Fibroblast of peridontal ligament (primary cell): Measurements from ENCODE around the gene DNAH7.

ENCODE experiments used
- DNase-seq: peaks from one replicate; pipeline ENCODE4 v3.0.0-alpha.2; 2010; ENCODE audit errors: extremely low read depth

Gene DNAH7

DNA sequence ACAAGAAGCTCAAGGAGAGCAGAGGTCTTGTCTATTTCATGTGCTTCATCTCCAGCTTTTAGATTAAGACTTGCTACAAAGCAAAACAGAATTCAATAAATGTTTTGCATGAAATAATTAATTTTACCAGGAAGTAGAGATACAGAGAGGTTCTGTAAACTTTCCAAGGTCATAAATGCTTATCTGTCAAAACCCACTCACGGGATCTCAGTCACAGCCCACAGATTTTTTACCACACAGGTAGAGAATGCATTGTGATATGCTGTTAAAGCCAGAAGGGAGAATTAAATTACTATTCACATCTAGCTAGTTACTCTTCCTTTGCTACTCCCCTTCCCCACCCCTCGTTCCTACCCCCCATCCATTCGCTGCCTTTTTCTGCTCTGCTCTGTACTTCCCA lies 205.5 kb downstream of the DNAH7 start:
- no peak for DNase-seq

DNA sequence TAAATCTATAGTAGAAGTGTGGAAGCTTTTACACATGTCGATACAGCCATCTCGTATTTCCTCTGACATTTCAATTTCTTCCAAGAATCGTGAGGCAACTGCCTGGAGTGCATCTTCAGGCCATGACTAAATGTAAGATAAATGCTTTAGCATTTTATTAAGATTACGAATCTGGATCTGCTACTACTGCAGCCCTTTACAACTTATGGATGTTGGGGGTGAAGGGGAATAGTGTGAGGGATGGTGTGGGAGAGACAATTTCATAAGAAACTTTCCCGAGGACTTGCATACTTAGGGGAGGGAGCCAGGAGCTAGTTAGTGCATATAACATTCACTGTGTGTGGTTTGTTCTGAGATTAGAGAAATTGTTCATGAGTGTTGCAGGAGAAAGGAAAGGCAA lies 206.8 kb downstream of the DNAH7 start:
- peak; percentile 20 for DNase-seq

DNA sequence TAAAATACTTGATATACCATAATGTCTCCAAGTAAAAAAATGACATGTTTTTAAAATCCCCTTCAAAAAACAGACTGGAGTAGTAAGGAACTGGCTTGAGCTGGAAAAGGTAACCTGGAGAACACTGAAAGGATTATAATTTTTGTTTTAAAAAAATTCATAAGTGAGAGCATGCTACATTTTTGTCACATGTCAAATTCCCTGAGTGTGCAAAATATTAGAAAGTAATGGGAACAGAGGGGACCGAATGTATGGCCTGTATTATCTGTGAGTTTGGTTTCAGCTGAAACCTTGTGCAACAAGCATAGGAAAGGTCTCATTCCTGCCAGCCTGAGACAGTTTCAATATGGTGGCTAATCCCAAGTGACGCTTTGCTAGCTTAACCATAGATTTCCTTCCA lies 209.1 kb downstream of the DNAH7 start:
- DNase-seq, result no peak

DNA sequence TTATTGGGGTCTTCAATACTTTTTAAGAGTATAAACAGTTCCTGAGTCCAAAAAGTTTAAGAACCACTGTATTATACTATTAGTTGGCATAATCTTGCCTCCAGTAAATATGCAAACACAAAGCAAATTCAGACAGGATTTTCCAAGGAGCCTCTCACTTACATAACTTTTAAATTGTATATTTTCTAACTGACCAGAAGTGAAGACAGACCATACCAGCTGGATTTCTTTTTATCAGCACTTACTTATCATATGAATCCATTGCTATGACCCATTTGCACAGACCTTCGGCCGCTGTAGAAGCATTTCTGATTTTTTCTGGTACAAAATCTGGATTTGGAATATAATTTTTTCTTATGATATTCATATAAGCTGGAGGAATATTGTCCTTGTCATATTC lies 211.5 kb downstream of the DNAH7 start:
- no peak for DNase-seq

DNA sequence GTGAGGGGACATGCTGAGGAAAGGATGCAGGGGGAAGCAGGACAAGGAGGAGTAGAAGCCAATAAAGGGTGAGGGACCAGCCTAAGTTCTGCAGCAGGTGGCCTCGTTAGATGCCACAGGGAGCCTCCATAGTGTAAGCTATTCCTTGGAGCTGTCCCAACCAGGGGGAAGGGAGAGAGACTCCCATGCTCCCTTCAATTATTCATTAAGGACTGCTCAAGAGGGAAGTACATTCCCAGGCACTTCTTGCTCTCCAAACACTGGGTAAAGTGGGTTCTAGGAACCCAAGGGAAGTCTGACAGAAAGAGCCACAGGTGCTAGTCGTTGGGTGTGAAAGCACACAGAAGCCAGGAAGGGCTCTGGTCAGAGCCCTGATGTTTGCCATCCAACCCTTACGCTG lies 217.9 kb downstream of the DNAH7 start:
- no peak for DNase-seq

GRCh38 chr2:195848119-195848899 lies 220.3 kb downstream of the DNAH7 start:
- no peak for DNase-seq

DNA sequence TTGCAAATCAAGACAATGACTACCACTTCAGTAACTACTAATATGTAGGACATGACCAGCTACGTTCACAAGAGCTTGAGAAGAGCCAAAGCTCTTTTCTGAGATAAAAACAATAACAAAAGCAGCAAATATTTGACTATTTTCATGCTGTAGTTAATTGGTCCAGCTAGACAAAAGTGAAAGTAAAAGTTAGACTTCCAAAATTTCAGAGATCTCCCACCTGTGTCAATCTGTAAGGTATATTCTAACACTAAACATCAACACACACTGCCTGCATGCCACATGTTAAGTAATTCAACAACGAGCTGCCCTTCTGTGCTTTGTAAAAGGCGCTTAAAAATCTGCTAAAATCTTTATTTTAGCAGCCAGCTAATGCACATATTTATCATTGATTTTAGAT lies 225.7 kb downstream of the DNAH7 start:
- DNase-seq, result no peak

- peak; percentile 77 for DNase-seq
Observed at GRCh38 chr2:195838002-195838401, 230.6 kb downstream of the DNAH7 start.

DNA sequence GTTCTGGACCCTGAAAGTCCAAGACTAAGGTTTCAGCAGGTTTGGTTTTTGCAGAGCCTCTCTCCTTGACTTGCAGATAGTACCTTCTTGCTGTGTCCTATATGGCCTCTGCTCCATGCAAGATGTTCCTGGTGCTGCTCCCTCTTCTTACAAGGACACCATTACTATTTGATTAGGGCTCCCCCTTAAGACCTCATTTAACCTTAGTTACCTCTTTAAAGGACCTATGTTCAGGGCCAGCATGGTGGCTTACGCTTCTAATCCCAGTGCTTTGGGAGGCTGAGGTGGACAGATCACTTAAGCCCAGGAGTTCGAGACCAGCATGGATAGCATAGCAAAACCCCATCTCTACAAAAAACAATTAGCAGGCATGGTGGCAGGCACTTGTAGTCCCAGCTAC lies 232.6 kb downstream of the DNAH7 start:
- DNase-seq, result no peak

- DNase-seq, result no peak
Observed at GRCh38 chr2:195834836-195835235, 233.8 kb downstream of the DNAH7 start.

- DNase-seq, result no peak
Observed at GRCh38 chr2:195830968-195831950, 237.4 kb downstream of the DNAH7 start.

GRCh38 chr2:195824478-195824877 lies 244.2 kb downstream of the DNAH7 start:
- no peak for DNase-seq

- no peak for DNase-seq
Observed at GRCh38 chr2:195823206-195823605, 245.4 kb downstream of the DNAH7 start.

GRCh38 chr2:195821566-195821932 lies 247.1 kb downstream of the DNAH7 start:
- DNase-seq, result no peak

- no peak for DNase-seq
Observed at GRCh38 chr2:195820867-195821565, 247.6 kb downstream of the DNAH7 start.

DNA sequence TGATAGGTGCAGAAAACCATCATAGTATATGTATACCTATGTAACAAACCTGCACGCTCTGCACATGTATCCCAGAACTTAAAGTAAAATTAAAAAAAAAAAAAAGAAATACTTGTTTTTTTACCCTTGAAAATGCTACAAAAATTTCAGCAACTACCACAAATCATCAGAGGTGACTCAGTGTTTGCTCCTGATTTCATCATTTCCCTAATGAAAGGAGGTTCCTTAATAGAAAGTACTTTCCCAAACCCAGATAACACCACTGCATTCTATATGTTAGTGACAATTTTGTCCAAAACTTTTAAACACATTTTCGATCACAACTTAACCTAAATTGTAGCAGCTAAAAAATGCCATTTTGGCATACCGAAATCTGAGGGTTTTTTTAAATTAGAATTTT lies 248.3 kb downstream of the DNAH7 start:
- DNase-seq, result peak; percentile 68

DNA sequence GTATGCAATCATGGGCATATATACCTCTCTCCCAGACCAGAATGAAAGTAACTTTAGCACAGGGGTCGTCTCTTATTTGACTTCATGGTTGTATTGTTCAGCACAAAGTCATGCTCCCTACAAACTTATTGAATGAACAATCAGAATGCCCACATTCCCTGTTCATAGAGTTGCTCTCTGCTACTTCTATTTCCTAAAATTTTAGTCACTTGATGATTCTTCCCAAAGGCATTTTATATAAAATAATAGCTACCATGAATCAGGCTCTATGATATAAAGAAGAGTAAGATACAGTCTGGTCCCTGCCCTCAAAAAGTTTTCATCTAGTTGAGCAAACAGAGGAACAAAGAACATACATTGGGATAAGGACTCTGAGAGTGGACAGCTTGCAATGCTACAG lies 249.4 kb downstream of the DNAH7 start:
- no peak for DNase-seq

DNA sequence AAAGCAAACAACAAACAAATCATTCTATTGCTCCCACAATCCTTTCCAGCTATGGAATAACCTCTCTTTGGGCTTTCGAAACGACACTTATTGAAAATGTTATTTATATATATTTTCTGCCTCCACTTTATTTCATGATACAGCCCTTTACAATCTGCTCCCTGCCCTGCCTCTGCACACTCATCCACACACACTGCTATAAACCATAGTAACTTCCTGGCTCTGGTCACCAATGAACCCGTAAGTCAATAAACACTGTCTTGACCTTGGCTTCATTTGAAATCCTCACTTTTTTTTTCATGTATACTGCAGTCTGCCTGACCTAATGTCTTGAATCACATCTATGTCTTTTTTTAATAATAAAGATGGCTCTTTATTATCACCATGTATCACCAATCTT lies 250.1 kb downstream of the DNAH7 start:
- peak; percentile 47 for DNase-seq

- no peak for DNase-seq
Observed at GRCh38 chr2:195818106-195818505, 250.5 kb downstream of the DNAH7 start.

- no peak for DNase-seq
Observed at GRCh38 chr2:195815083-195815482, 253.6 kb downstream of the DNAH7 start.

DNA sequence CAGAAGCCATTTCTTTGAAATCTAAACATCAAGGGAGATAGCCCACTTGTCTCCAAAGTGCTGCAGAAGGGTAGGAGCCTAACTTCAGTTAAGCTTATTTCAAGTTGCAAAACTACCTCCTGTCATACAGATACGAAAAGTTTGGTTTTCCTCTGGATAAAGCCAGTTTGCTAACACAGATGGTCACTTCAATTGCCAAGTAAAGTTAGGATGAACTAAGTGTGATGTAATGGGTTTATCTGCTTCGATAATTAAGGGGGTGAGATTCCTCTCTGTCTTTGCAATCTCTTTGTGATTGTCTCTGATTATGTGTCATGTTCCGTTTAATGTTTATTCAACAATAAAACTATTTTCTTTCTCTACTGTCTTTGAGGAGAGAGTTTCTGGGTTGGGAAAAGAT lies 255.2 kb downstream of the DNAH7 start:
- peak; percentile 15 for DNase-seq

GRCh38 chr2:195810340-195811098 lies 258.1 kb downstream of the DNAH7 start:
- no peak for DNase-seq
